PC-3 (cell line): Measurements from ENCODE around the gene CAMK2A. TPM values are rescaled to one million over a fixed set of nuclear protein-coding genes. Genes with fewer than 3 reads are reported as not detected.
"Not testable (repeated sequence)": the region's sequence is repeated elsewhere in the genome, so short reads cannot be mapped to it uniquely, and the experiment has no call there.

ENCODE experiments used
- ATAC-seq: fragments of 200-7000 bp; cut with Tn5 transposase; 2 replicates; pipeline ENCODE4 v1.9.1; 2020; ENCODE audit warnings: mild to moderate bottlenecking, moderate library complexity
- BruUV-seq: library from RNA; stranded (reverse); fragments of 400-500 nt; replicated peaks from 2 replicates; lab custom pipeline; 2021; lab: Mats Ljungman, UMichigan
- CTCF ChIA-PET: fragments of 300-600 bp; sonication (Branson Sonifier 250); formaldehyde crosslinking; loops from one replicate; lab custom pipeline; 2022; ENCODE audit warnings: antibody characterized with exemption; lab: Charles Lee
- POLR2A ChIA-PET: fragments of 300-600 bp; sonication (Branson Sonifier 250); formaldehyde crosslinking; loops from one replicate; lab custom pipeline; 2022; ENCODE audit warnings: antibody characterized with exemption; ENCODE audit not compliant: unreplicated experiment; lab: Charles Lee
- DNase-seq: peaks from one replicate; pipeline ENCODE4 v3.0.0-alpha.2; 2015
- H2AFZ ChIP-seq: fragments of 300-600 bp; sonication (generic); 2 replicates; pipeline ENCODE4 v1.6.0; 2016; ENCODE audit warnings: antibody characterized with exemption, low read length
- H3F3A ChIP-seq: fragments of 300-600 bp; sonication (generic); one replicate; pipeline ENCODE4 v1.6.0; 2017; ENCODE audit warnings: antibody characterized with exemption, low read length, control low read depth, mild to moderate bottlenecking; ENCODE audit not compliant: unreplicated experiment
- H3K27ac ChIP-seq: fragments of 300-600 bp; sonication (generic); 2 replicates; pipeline ENCODE4 v1.5.1; 2016; ENCODE audit warnings: mild to moderate bottlenecking, low read length
- H3K27me3 ChIP-seq: fragments of 300-600 bp; sonication (generic); 2 replicates; pipeline ENCODE4 v1.6.1; 2016; ENCODE audit warnings: low read length, mixed read lengths
- H3K36me3 ChIP-seq: fragments of 300-600 bp; sonication (generic); 2 replicates; pipeline ENCODE4 v1.6.1; 2016; ENCODE audit warnings: low read depth, mixed run types, low read length, mixed read lengths
- H3K4me1 ChIP-seq: fragments of 300-600 bp; sonication (generic); 2 replicates; pipeline ENCODE4 v1.5.1; 2016; ENCODE audit warnings: low read length; ENCODE audit not compliant: insufficient read depth
- H3K4me2 ChIP-seq: fragments of 300-600 bp; sonication (generic); 2 replicates; pipeline ENCODE4 v1.6.0; 2016; ENCODE audit warnings: low read length
- H3K4me3 ChIP-seq: fragments of 300-600 bp; sonication (generic); 2 replicates; pipeline ENCODE4 v1.5.1; 2016; ENCODE audit warnings: mild to moderate bottlenecking, low read length, mixed read lengths
- H3K79me2 ChIP-seq: fragments of 300-600 bp; sonication (generic); 2 replicates; pipeline ENCODE4 v1.6.1; 2017; ENCODE audit warnings: low read length, mixed read lengths
- H3K9ac ChIP-seq: fragments of 300-600 bp; sonication (generic); 2 replicates; pipeline ENCODE4 v1.6.0; 2016; ENCODE audit warnings: mild to moderate bottlenecking, low read length
- H3K9me2 ChIP-seq: fragments of 300-600 bp; sonication (generic); replicated peaks from 2 replicates; pipeline ENCODE4 v1.6.1; 2016; ENCODE audit warnings: mixed run types, low read length, mixed read lengths
- H3K9me3 ChIP-seq: fragments of 300-600 bp; sonication (generic); 2 replicates; pipeline ENCODE4 v1.6.1; 2016; ENCODE audit warnings: low read length, mixed read lengths
- H4K20me1 ChIP-seq: fragments of 300-600 bp; sonication (generic); 2 replicates; pipeline ENCODE4 v1.6.1; 2016; ENCODE audit warnings: low read length, mixed read lengths
- CTCF ChIP-seq: fragments of 300-600 bp; sonication (generic); conservative IDR thresholded peaks from 2 replicates; pipeline ENCODE4 v1.5.1; 2017; ENCODE audit warnings: antibody characterized with exemption, low read depth, mild to moderate bottlenecking, low read length
- EZH2 ChIP-seq: fragments of 300-600 bp; sonication (generic); IDR thresholded peaks from one replicate; pipeline ENCODE4 v1.6.1; 2017; ENCODE audit warnings: antibody characterized with exemption, mild to moderate bottlenecking, low read length; ENCODE audit not compliant: unreplicated experiment
- EZH2phosphoT487 ChIP-seq: fragments of 300-600 bp; sonication (generic); IDR thresholded peaks from 2 replicates; pipeline ENCODE4 v1.6.1; 2018; ENCODE audit warnings: mild to moderate bottlenecking, antibody characterized with exemption, low read length, borderline replicate concordance
- intact Hi-C: fragments of 100-400 bp; cut with micrococcal nuclease; formaldehyde crosslinking; loops from 2 replicates; pipeline ENCODE4 v1.9.0; 2023
- total RNA-seq: library from RNA; depleted of rRNA; stranded (reverse); fragments of >200 nt; gene quantifications from 2 replicates; pipeline ENCODE4 v1.2.3, GENCODE V29; 2014

CAMK2A gene
- total RNA-seq, 1 experiment from 2014 or later: 0.15 TPM

- ATAC-seq (no peak), DNase-seq (no peak)
- H3K4me2 ChIP-seq: no peak overlapping the region
- no peak overlapping the region for H2AFZ ChIP-seq
- H3K79me2 ChIP-seq: no peaks in the 10 kb centered on the region
- H3K27me3 ChIP-seq: no peaks in the 10 kb centered on the region
- H3K9me3 ChIP-seq: no peaks in the 10 kb centered on the region
- no peak overlapping the region for H3K27ac ChIP-seq
- H3K36me3 ChIP-seq: no peaks in the 10 kb centered on the region
- H3K4me1 ChIP-seq: no peaks in the 10 kb centered on the region
- H3K4me3 ChIP-seq: no peak overlapping the region
- H3K9me2 ChIP-seq: no peaks in the 10 kb centered on the region
- no peaks in the 10 kb centered on the region for H3F3A ChIP-seq
- CTCF ChIA-PET: no interaction called here
- BruUV-seq: no TSS peak
- no peaks in the 10 kb centered on the region for H4K20me1 ChIP-seq
- POLR2A ChIA-PET: interaction anchor here (0.9 kb wide), 1 partner anchor 53 kb away, joined by 3 read pairs; no protein-coding TSS in a partner anchor
- no peak for TF ChIP-seq EZH2phosphoT487
- TF ChIP-seq EZH2: no peak
- no peak for TF ChIP-seq CTCF
- no peak overlapping the region for H3K9ac ChIP-seq
- intact Hi-C loops: no loop called here
These were observed 54.1 kb downstream of the CAMK2A start for GRCh38 chr5:150235500-150235854.

GRCh38 chr5:150234576-150235499 is 54.7 kb downstream of the CAMK2A start:
- Histone ChIP-seq H3K27me3 (no peaks in the 10 kb centered on the region), H3K9me2 (no peaks in the 10 kb centered on the region), H3K4me3 (no peak overlapping the region), H3K79me2 (no peaks in the 10 kb centered on the region), H2AFZ (no peak overlapping the region), H3K4me2 (no peak overlapping the region), H3F3A (no peaks in the 10 kb centered on the region), H3K4me1 (no peaks in the 10 kb centered on the region), H3K36me3 (no peaks in the 10 kb centered on the region), H4K20me1 (no peaks in the 10 kb centered on the region), H3K9ac (no peak overlapping the region), H3K9me3 (no peaks in the 10 kb centered on the region), H3K27ac (no peak overlapping the region)
- TF ChIP-seq CTCF: no peak
- TF ChIP-seq EZH2: no peak
- TF ChIP-seq EZH2phosphoT487: no peak
- no peak for DNase-seq
- ChIA-PET POLR2A (interaction anchor here (0.9 kb wide), 1 partner anchor 52 kb away, joined by 3 read pairs; no protein-coding TSS in a partner anchor), CTCF (no interaction called here)
- intact Hi-C loops: no loop called here
- no peak for ATAC-seq
- BruUV-seq: no TSS peak

GRCh38 chr5:150233706-150234105 is 55.9 kb downstream of the CAMK2A start:
- H3F3A ChIP-seq, DNase-seq, H3K79me2 ChIP-seq, H3K4me2 ChIP-seq, H3K4me1 ChIP-seq, H3K4me3 ChIP-seq, H3K36me3 ChIP-seq, H3K9me2 ChIP-seq, BruUV-seq, POLR2A ChIA-PET, H3K9ac ChIP-seq, ATAC-seq, H2AFZ ChIP-seq, H4K20me1 ChIP-seq, H3K27me3 ChIP-seq, CTCF ChIA-PET, H3K9me3 ChIP-seq, intact Hi-C loops, H3K27ac ChIP-seq: not testable (repeated sequence)
